ENCODE data around the gene DLL4.

DNA sequence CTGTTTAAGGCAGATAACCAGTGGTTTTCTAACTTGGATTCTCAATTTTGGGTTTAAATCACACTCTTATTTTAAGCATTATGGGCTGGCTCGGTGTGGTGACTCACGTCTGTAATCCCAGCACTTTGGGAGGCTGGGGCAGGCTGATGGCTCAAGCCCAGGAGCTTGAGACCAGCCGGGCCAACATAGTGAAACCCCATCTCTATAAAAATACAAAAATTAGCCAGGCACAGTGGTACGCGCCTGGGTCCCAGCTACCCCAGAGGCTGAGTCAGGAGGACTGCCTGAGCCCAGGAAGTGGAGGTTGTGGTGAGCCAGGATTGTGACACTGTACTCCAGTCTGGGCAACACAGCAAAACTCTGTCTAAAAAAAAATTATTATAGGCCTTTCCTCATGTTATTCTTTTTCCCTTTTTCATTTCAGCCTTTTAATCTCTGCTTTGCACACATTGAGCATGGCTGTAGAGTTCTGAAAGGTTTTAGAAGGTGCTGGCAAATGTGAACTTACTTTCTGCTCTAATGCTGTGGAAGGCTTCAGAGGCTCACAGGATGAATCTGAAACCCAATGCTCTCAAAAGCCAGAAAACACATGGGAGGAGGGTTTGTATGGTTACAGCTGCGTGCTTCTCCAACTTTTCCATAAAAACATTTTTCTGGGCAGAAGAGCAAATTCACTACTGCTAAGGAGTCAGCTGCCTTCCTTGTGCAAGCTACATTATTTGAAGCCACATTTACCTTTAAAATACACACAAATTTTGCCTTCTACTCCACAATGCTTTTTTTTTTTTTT lies 56.6 kb downstream of the DLL4 start:
- TF ChIP-seq, protein P1, sequence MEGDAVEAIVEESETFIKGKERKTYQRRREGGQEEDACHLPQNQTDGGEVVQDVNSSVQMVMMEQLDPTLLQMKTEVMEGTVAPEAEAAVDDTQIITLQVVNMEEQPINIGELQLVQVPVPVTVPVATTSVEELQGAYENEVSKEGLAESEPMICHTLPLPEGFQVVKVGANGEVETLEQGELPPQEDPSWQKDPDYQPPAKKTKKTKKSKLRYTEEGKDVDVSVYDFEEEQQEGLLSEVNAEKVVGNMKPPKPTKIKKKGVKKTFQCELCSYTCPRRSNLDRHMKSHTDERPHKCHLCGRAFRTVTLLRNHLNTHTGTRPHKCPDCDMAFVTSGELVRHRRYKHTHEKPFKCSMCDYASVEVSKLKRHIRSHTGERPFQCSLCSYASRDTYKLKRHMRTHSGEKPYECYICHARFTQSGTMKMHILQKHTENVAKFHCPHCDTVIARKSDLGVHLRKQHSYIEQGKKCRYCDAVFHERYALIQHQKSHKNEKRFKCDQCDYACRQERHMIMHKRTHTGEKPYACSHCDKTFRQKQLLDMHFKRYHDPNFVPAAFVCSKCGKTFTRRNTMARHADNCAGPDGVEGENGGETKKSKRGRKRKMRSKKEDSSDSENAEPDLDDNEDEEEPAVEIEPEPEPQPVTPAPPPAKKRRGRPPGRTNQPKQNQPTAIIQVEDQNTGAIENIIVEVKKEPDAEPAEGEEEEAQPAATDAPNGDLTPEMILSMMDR (IDR thresholded peaks at IDR 0.05): no peak
- TF ChIP-seq POLR2A (IDR thresholded peaks at IDR 0.05): no peak
